Choroid plexus epithelial cell (primary cell): ENCODE results near the gene SENP7.
"Not testable (repeated sequence)": the region's sequence is repeated elsewhere in the genome, so short reads cannot be mapped to it uniquely, and the experiment has no call there.

Experiments
- DNase-seq: peaks from one replicate; pipeline ENCODE4 v3.0.0-alpha.2; 2010; ENCODE audit warnings: low read depth
- H3K4me3 ChIP-seq: 2 replicates; pipeline ENCODE4 v1.5.1; 2011; ENCODE audit warnings: low read depth, mild to moderate bottlenecking, control low read depth, low read length, moderate library complexity
- CTCF ChIP-seq: conservative IDR thresholded peaks from 2 replicates; pipeline ENCODE4 v1.5.1; 2011; ENCODE audit warnings: low read depth, mild to moderate bottlenecking, control low read depth, inconsistent platforms, low read length, moderate library complexity

The SENP7 gene

GRCh38 chr3:101544161-101544850 lies 31.3 kb upstream of the SENP7 start:
- H3K4me3 ChIP-seq, result no peak overlapping the region
- peak; percentile 13 for DNase-seq
- TF ChIP-seq CTCF, result peak; percentile 29

- no peak overlapping the region for H3K4me3 ChIP-seq
- no peak for DNase-seq
- TF ChIP-seq CTCF, result no peak
Observed at GRCh38 chr3:101542957-101543356, 29.9 kb upstream of the SENP7 start.

- not testable (repeated sequence) for DNase-seq, H3K4me3 ChIP-seq
Observed at GRCh38 chr3:101536955-101537354, 23.9 kb upstream of the SENP7 start.

- H3K4me3 ChIP-seq, result no peak overlapping the region
- TF ChIP-seq CTCF, result no peak
- no peak for DNase-seq
Observed at GRCh38 chr3:101536266-101536665, 23.3 kb upstream of the SENP7 start.

GRCh38 chr3:101535221-101535620 lies 22.2 kb upstream of the SENP7 start:
- no peak for DNase-seq
- no peak overlapping the region for H3K4me3 ChIP-seq
- no peak for TF ChIP-seq CTCF

- no peak overlapping the region for H3K4me3 ChIP-seq
- DNase-seq, result no peak
- no peak for TF ChIP-seq CTCF
Observed at GRCh38 chr3:101533603-101533968, 20.6 kb upstream of the SENP7 start.

- no peak for TF ChIP-seq CTCF
- H3K4me3 ChIP-seq, result no peak overlapping the region
- DNase-seq, result no peak
Observed at GRCh38 chr3:101532783-101533602, 20.0 kb upstream of the SENP7 start.
